Natural killer cell (primary cell): Measurements from ENCODE around the gene ETV7. TPM values are rescaled to one million over a fixed set of nuclear protein-coding genes. Genes with fewer than 3 reads are reported as not detected.

Source experiments
- ATAC-seq, 3 donors: fragments of 150-1000 bp in 2 of 3; fragments of 200-7000 bp in 1 of 3; cut with Tn5 transposase; 1 replicate in 1 of 3; 2 replicates in 2 of 3; pipeline ENCODE4 v1.10.0; 2021; ENCODE audit warnings: mild to moderate bottlenecking in 2 of 3, moderate library complexity in 2 of 3
- DNase-seq, 2 donors: peaks; one replicate each; pipeline versions ENCODE4 v3.0.0 to v3.0.0-alpha.2; 2013 to 2021; ENCODE audit warnings: mixed read lengths in 1 of 2
- H3K27ac ChIP-seq: one replicate; pipeline ENCODE4 v1.5.1; 2013; ENCODE audit warnings: mild to moderate bottlenecking, low read length
- H3K27me3 ChIP-seq: one replicate; pipeline ENCODE4 v1.6.1; 2013; ENCODE audit warnings: low read length; ENCODE audit not compliant: control insufficient read depth, insufficient read depth
- H3K36me3 ChIP-seq: one replicate; pipeline ENCODE4 v1.6.1; 2013; ENCODE audit warnings: low read length; ENCODE audit not compliant: control insufficient read depth, insufficient read depth
- H3K4me1 ChIP-seq: one replicate; pipeline ENCODE4 v1.6.1; 2013; ENCODE audit warnings: low read length; ENCODE audit not compliant: control insufficient read depth, insufficient read depth
- H3K4me3 ChIP-seq: one replicate; pipeline ENCODE4 v1.5.1; 2013; ENCODE audit warnings: low read length
- H3K9me3 ChIP-seq: one replicate; pipeline ENCODE4 v1.6.1; 2013; ENCODE audit warnings: low read length; ENCODE audit not compliant: control insufficient read depth, insufficient read depth
- H3K27ac Mint-ChIP-seq, 2 donors: one replicate each; pipeline ENCODE4 v1.8.0; 2022; ENCODE audit warnings: mild to moderate bottlenecking in 2 of 2, mixed read lengths in 2 of 2, moderate library complexity in 1 of 2
- H3K27me3 Mint-ChIP-seq, 2 donors: one replicate each; pipeline ENCODE4 v1.8.0; 2022; ENCODE audit warnings: low read depth in 2 of 2, mixed read lengths in 2 of 2
- H3K36me3 Mint-ChIP-seq: one replicate; pipeline ENCODE4 v1.8.0; 2022; ENCODE audit warnings: mixed read lengths
- H3K4me1 Mint-ChIP-seq, 2 donors: one replicate each; pipeline ENCODE4 v1.8.0; 2022; ENCODE audit warnings: mixed read lengths in 2 of 2
- H3K4me3 Mint-ChIP-seq: one replicate; pipeline ENCODE4 v1.8.0; 2022; ENCODE audit warnings: mild to moderate bottlenecking, moderate library complexity, mixed read lengths
- H3K9me3 Mint-ChIP-seq, 2 donors: one replicate each; pipeline ENCODE4 v1.8.0; 2022; ENCODE audit warnings: mixed read lengths in 2 of 2
- CTCF ChIP-seq: fragments of 200-600 bp; IDR thresholded peaks from one replicate; pipeline ENCODE4 v1.8.0; 2022; ENCODE audit warnings: antibody characterized with exemption
- WGBS: methylation state at CpG from one replicate; pipeline ENCODE4 v1.1.7; 2013; ENCODE audit warnings: missing lambda C conversion rate; ENCODE audit not compliant: insufficient coverage; 5-methylcytosine and 5-hydroxymethylcytosine counted together
- intact Hi-C: fragments of 100-400 bp; cut with micrococcal nuclease; formaldehyde crosslinking; loops from one replicate; pipeline ENCODE4 v1.14.2; 2022
- total RNA-seq, 4 donors: library from RNA; stranded (reverse); fragments of 120-200 nt in 1 of 4; gene quantifications; one replicate each; pipeline versions ENCODE4 v1.2.3 to v1.2.4, GENCODE V29; 2013 to 2022

Gene ETV7
- total RNA-seq, 3 donors from 2014 or later (not counting 1 experiment from before 2014, with no cell fraction given) = 0.96 to 2.8 (median 1.7) TPM

GRCh38 chr6:36333931-36334725, 53.3 kb downstream of the ETV7 start:
- H3K9me3 ChIP-seq = no peaks in the 10 kb centered on the region
- H3K27me3 ChIP-seq = peaks cover 3% of the 10 kb centered on the region
- no peak for DNase-seq
- no peak for ATAC-seq
- Mint-ChIP-seq H3K27me3 (peaks cover 42% of the 10 kb centered on the region in 2 donors), H3K36me3 (no peaks in the 10 kb centered on the region), H3K4me3 (no peak overlapping the region), H3K4me1 (peaks cover 0 to 5% of the 10 kb centered on the region in 2 donors), H3K9me3 (no peaks in the 10 kb centered on the region), H3K27ac (no peak overlapping the region)
- peaks cover 8% of the 10 kb centered on the region for H3K4me1 ChIP-seq
- H3K36me3 ChIP-seq = no peaks in the 10 kb centered on the region
- WGBS = 66% methylated on average over 20 of the region's 20 CpGs
- H3K4me3 ChIP-seq = no peak overlapping the region
- no peak overlapping the region for H3K27ac ChIP-seq
- TF ChIP-seq CTCF = no peak
- intact Hi-C loops = no loop called here

- no peaks in the 10 kb centered on the region for H3K9me3 ChIP-seq
- peaks cover 3% of the 10 kb centered on the region for H3K27me3 ChIP-seq
- H3K27ac ChIP-seq = no peak overlapping the region
- H3K4me1 ChIP-seq = peaks cover 8% of the 10 kb centered on the region
- no peak overlapping the region for H3K4me3 Mint-ChIP-seq
- TF ChIP-seq CTCF = no peak
- H3K9me3 Mint-ChIP-seq = no peaks in the 10 kb centered on the region
- H3K4me1 Mint-ChIP-seq = peaks cover 0 to 5% of the 10 kb centered on the region in 2 donors
- 72% methylated on average over 7 of the region's 8 CpGs for WGBS
- H3K4me3 ChIP-seq = no peak overlapping the region
- no peaks in the 10 kb centered on the region for H3K36me3 ChIP-seq
- H3K27ac Mint-ChIP-seq = no peak overlapping the region
- peaks cover 42 to 49% of the 10 kb centered on the region in 2 donors for H3K27me3 Mint-ChIP-seq
- H3K36me3 Mint-ChIP-seq = no peaks in the 10 kb centered on the region
- intact Hi-C loops = no loop called here
- DNase-seq = no peak
- ATAC-seq = no peak
Measured at GRCh38 chr6:36333171-36333895, 54.1 kb downstream of the ETV7 start.

GRCh38 chr6:36331381-36331780, 56.1 kb downstream of the ETV7 start:
- TF ChIP-seq CTCF = no peak
- Mint-ChIP-seq H3K4me1 (peaks cover 0 to 5% of the 10 kb centered on the region in 2 donors), H3K27me3 (peaks cover 41 to 42% of the 10 kb centered on the region in 2 donors), H3K9me3 (no peaks in the 10 kb centered on the region), H3K36me3 (no peaks in the 10 kb centered on the region), H3K4me3 (no peak overlapping the region), H3K27ac (no peak overlapping the region)
- H3K4me3 ChIP-seq = no peak overlapping the region
- 86% methylated on average over 6 of the region's 6 CpGs for WGBS
- ATAC-seq (no peak), DNase-seq (no peak)
- peaks cover 3% of the 10 kb centered on the region for H3K27me3 ChIP-seq
- no peaks in the 10 kb centered on the region for H3K9me3 ChIP-seq
- H3K27ac ChIP-seq = no peak overlapping the region
- intact Hi-C loops = no loop called here
- H3K4me1 ChIP-seq = peaks cover 3% of the 10 kb centered on the region
- no peaks in the 10 kb centered on the region for H3K36me3 ChIP-seq
